ENCODE results near the gene GNAQ. TPM values are rescaled to one million over a fixed set of nuclear protein-coding genes. Genes with fewer than 3 reads are reported as not detected.

GNAQ gene
- polyA plus RNA-seq, 1 of the 3 experiments (the other 2 are of a cell fraction): 20.9 TPM

DNA sequence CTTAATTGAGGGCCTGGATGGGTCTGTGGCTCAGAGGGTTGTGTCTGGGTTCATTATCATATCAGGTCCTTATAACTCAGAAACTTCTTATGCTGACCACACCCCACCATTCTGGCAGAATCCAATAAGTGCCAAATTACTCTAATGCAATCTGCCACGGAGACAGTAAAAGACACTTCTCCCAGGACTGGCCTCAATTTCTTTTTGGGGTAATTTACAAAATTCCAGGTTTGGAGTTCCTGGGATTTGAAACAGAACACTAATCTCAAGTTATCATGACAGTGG lies 187.8 kb downstream of the GNAQ start:
- CTCF ChIA-PET: interaction anchor here (0.8 to 3.1 kb wide), 2 partner anchors 386 to 410 kb away, joined by 3 to 10 read pairs; no protein-coding TSS in a partner anchor
- peaks cover 25% of the 10 kb centered on the region for H3F3A ChIP-seq (replicated peaks; ENCODE audit: insufficient read depth)

More for the DNA sequence above, 187.8 kb downstream of the GNAQ start:
- peaks cover 30 to 61% of the 10 kb centered on the region in 2 experiments for H3K4me1 ChIP-seq (ENCODE audit: control insufficient read depth in 1 of 2, insufficient read depth in 2 of 2, low read depth in 1 of 2, low read length in 1 of 2)
- no peaks in the 10 kb centered on the region for H3K9me3 ChIP-seq
- H3K4me2 ChIP-seq: no peak overlapping the region
- H3K27me3 ChIP-seq (ENCODE audit: insufficient read depth): no peaks in the 10 kb centered on the region
- peaks cover 60% of the 10 kb centered on the region; the same call in 1 of the 2 replicates for H3K79me2 ChIP-seq (ENCODE audit: insufficient read depth)
- no peaks in the 10 kb centered on the region for H3K9me2 ChIP-seq
- TF ChIP-seq SIN3A (IDR thresholded peaks at IDR 0.05; ENCODE audit: borderline replicate concordance, low read depth, low read length) (no peak), ELF1 (IDR thresholded peaks at IDR 0.05) (no peak), MXI1 (IDR thresholded peaks at IDR 0.05; ENCODE audit: low read depth, low read length) (no peak), CTCF (IDR thresholded peaks at IDR 0.05) (no peak), TEAD4 (IDR thresholded peaks at IDR 0.05; ENCODE audit: borderline replicate concordance, insufficient read depth) (no peak), RFX5 (IDR thresholded peaks at IDR 0.05; ENCODE audit: low read length) (no peak), POLR2AphosphoS5 (IDR thresholded peaks at IDR 0.05; ENCODE audit: low read depth, low read length) (no peak), RXRA (IDR thresholded peaks at IDR 0.05; ENCODE audit: borderline replicate concordance, low read depth) (no peak), CHD2 (IDR thresholded peaks at IDR 0.05; ENCODE audit: low read length, partially characterized antibody) (no peak), GABPA (IDR thresholded peaks at IDR 0.05; ENCODE audit: low read depth) (no peak)
- TF ChIP-seq, protein P1, sequence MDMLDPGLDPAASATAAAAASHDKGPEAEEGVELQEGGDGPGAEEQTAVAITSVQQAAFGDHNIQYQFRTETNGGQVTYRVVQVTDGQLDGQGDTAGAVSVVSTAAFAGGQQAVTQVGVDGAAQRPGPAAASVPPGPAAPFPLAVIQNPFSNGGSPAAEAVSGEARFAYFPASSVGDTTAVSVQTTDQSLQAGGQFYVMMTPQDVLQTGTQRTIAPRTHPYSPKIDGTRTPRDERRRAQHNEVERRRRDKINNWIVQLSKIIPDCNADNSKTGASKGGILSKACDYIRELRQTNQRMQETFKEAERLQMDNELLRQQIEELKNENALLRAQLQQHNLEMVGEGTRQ (IDR thresholded peaks at IDR 0.05; ENCODE audit: borderline replicate concordance, low read depth, low read length): no peak
- TF ChIP-seq, protein P2, sequence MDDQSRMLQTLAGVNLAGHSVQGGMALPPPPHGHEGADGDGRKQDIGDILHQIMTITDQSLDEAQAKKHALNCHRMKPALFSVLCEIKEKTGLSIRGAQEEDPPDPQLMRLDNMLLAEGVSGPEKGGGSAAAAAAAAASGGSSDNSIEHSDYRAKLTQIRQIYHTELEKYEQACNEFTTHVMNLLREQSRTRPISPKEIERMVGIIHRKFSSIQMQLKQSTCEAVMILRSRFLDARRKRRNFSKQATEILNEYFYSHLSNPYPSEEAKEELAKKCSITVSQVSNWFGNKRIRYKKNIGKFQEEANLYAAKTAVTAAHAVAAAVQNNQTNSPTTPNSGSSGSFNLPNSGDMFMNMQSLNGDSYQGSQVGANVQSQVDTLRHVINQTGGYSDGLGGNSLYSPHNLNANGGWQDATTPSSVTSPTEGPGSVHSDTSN (IDR thresholded peaks at IDR 0.05): no peak
- no peak overlapping the region for H3K4me3 ChIP-seq (ENCODE audit: low read depth in 2 of 2, low read length in 1 of 2)
- H2AFZ ChIP-seq (ENCODE audit: low read depth): no peak overlapping the region
- POLR2A ChIA-PET: no interaction called here
- H3K36me3 ChIP-seq (replicated peaks in 1 of 2; ENCODE audit: control insufficient read depth in 1 of 2, insufficient read depth in 2 of 2, low read length in 1 of 2): no peaks in the 10 kb centered on the region
- DNase-seq: no peak
- no peak overlapping the region for H3K9ac ChIP-seq
- H4K20me1 ChIP-seq (ENCODE audit: insufficient read depth): no peaks in the 10 kb centered on the region
- WGBS (ENCODE audit: low lambda C conversion rate): 100% methylated on average over 1 of the region's 1 CpG
- no peak overlapping the region for H3K27ac ChIP-seq (ENCODE audit: low read depth in 2 of 2, low read length in 1 of 2)

Measured in SK-N-SH (cell line).